Neural cell (in vitro differentiated cells): ENCODE data around the gene LEF1.

Source experiments
- CTCF ChIP-seq: fragments of 450-650 bp; IDR thresholded peaks from 2 replicates; pipeline ENCODE4 v1.5.1; 2014; ENCODE audit warnings: antibody characterized with exemption, mild to moderate bottlenecking, moderate library complexity; ENCODE audit not compliant: poor library complexity, severe bottlenecking
- EP300 ChIP-seq: fragments of 450-650 bp; conservative IDR thresholded peaks from 2 replicates; pipeline ENCODE4 v1.6.1; 2014; ENCODE audit warnings: antibody characterized with exemption, mild to moderate bottlenecking, moderate library complexity; ENCODE audit not compliant: poor library complexity, severe bottlenecking
- MXI1 ChIP-seq: fragments of 450-650 bp; conservative IDR thresholded peaks from 2 replicates; pipeline ENCODE4 v1.6.1; 2014; ENCODE audit warnings: antibody characterized with exemption, mild to moderate bottlenecking; ENCODE audit not compliant: poor library complexity, severe bottlenecking
- POLR2AphosphoS5 ChIP-seq: IDR thresholded peaks from 2 replicates; pipeline ENCODE4 v1.6.1; 2012
- TAF1 ChIP-seq: IDR thresholded peaks from 2 replicates; pipeline ENCODE4 v1.6.1; 2012; ENCODE audit warnings: low read depth
- TF ChIP-seq, protein P1 (sequence below): IDR thresholded peaks from 2 replicates; pipeline ENCODE4 v1.6.1; 2012; ENCODE audit warnings: borderline replicate concordance

DNA sequence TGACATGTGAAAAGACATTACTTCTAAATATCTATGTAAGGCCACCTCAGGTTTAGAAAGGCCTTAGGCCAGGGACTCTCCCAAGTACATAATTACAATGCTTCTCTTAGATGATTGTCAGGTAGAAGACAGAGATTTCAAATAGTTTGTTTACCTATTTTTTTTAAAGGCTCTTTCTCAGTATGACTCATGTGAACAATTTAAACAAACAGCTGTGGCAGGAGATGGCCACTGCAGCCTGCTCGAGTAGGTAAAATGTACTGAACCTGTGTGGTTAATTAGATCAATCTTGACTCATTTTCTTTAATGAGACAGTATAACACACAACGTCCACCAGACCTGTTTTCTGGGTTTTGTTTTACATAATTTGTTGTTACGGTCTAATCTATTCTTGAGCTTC is 50.2 kb downstream of the LEF1 start:
- TF ChIP-seq CTCF (no peak), EP300 (no peak), MXI1 (no peak), POLR2AphosphoS5 (no peak), TAF1 (no peak)
- TF ChIP-seq, protein P1, sequence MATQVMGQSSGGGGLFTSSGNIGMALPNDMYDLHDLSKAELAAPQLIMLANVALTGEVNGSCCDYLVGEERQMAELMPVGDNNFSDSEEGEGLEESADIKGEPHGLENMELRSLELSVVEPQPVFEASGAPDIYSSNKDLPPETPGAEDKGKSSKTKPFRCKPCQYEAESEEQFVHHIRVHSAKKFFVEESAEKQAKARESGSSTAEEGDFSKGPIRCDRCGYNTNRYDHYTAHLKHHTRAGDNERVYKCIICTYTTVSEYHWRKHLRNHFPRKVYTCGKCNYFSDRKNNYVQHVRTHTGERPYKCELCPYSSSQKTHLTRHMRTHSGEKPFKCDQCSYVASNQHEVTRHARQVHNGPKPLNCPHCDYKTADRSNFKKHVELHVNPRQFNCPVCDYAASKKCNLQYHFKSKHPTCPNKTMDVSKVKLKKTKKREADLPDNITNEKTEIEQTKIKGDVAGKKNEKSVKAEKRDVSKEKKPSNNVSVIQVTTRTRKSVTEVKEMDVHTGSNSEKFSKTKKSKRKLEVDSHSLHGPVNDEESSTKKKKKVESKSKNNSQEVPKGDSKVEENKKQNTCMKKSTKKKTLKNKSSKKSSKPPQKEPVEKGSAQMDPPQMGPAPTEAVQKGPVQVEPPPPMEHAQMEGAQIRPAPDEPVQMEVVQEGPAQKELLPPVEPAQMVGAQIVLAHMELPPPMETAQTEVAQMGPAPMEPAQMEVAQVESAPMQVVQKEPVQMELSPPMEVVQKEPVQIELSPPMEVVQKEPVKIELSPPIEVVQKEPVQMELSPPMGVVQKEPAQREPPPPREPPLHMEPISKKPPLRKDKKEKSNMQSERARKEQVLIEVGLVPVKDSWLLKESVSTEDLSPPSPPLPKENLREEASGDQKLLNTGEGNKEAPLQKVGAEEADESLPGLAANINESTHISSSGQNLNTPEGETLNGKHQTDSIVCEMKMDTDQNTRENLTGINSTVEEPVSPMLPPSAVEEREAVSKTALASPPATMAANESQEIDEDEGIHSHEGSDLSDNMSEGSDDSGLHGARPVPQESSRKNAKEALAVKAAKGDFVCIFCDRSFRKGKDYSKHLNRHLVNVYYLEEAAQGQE = no peak
